Activated CD4-positive, CD25-positive, alpha-beta regulatory T cell treated with anti-CD3 and anti-CD28 coated beads, Interleukin-2, amount 50 U/mL, for 24 hours (primary cell): ENCODE results near the gene ACTR10.
"Not testable (repeated sequence)": the region's sequence is repeated elsewhere in the genome, so short reads cannot be mapped to it uniquely, and the experiment has no call there.

ENCODE experiments used
- ATAC-seq, 2 donors: fragments of 150-1000 bp; cut with Tn5 transposase; one replicate each; pipeline ENCODE4 v1.10.0; 2021; ENCODE audit warnings: mild to moderate bottlenecking in 1 of 2, moderate library complexity in 1 of 2

The ACTR10 gene

GRCh38 chr14:58227096-58227819 is 27.3 kb downstream of the ACTR10 start:
- ATAC-seq: no peak

GRCh38 chr14:58238252-58239243 is 38.6 kb downstream of the ACTR10 start:
- ATAC-seq: peak in 1 of 2 donors; percentile 36

GRCh38 chr14:58239244-58240195 is 39.6 kb downstream of the ACTR10 start:
- ATAC-seq: peak; percentile 18 to 30

- peak; percentile 25 to 39 for ATAC-seq
Observed at GRCh38 chr14:58243790-58244555, 44.0 kb downstream of the ACTR10 start.

GRCh38 chr14:58244556-58245387 is 44.8 kb downstream of the ACTR10 start, which contains the start of gene PSMA3:
TSS of gene PSMA3 (plus strand) at chr14:58244843. CDS start at chr14:58244921, 78 bp downstream.
- peak; percentile 93 to 95 for ATAC-seq

- no peak for ATAC-seq
Observed at GRCh38 chr14:58245562-58245961, 45.6 kb downstream of the ACTR10 start.

GRCh38 chr14:58249611-58250010 is 49.7 kb downstream of the ACTR10 start:
- no peak for ATAC-seq

- ATAC-seq: no peak
Observed at GRCh38 chr14:58258156-58258555, 58.2 kb downstream of the ACTR10 start.

- not testable (repeated sequence) for ATAC-seq
Observed at GRCh38 chr14:58262005-58262404, 62.1 kb downstream of the ACTR10 start.

GRCh38 chr14:58265401-58265800 is 65.5 kb downstream of the ACTR10 start:
- ATAC-seq: no peak

- ATAC-seq: peak; percentile 69 to 87
Observed at GRCh38 chr14:58270628-58271027, 70.7 kb downstream of the ACTR10 start.

GRCh38 chr14:58272588-58273372 is 72.8 kb downstream of the ACTR10 start:
- ATAC-seq: no peak

GRCh38 chr14:58274881-58275280 is 74.9 kb downstream of the ACTR10 start:
- ATAC-seq: no peak

- ATAC-seq: no peak
Observed at GRCh38 chr14:58275527-58276190, 75.7 kb downstream of the ACTR10 start.

- ATAC-seq: peak; percentile 27 to 38
Observed at GRCh38 chr14:58276208-58276607, 76.3 kb downstream of the ACTR10 start.

- no peak for ATAC-seq
Observed at GRCh38 chr14:58278177-58278576, 78.2 kb downstream of the ACTR10 start.

GRCh38 chr14:58280954-58281787 is 81.2 kb downstream of the ACTR10 start:
- ATAC-seq: peak; percentile 82 to 85

- no peak for ATAC-seq
Observed at GRCh38 chr14:58281969-58282368, 82.0 kb downstream of the ACTR10 start.
